Chondrocyte (in vitro differentiated cells): ENCODE results near the gene CPXM2. TPM values are rescaled to one million over a fixed set of nuclear protein-coding genes. Genes with fewer than 3 reads are reported as not detected.

Experiments used
- DNase-seq: peaks from one replicate; pipeline ENCODE4 v3.0.0; 2021; ENCODE audit warnings: mixed read lengths, low spot score
- H3K27ac Mint-ChIP-seq: one replicate; pipeline ENCODE4 v1.8.0; 2021; ENCODE audit warnings: mild to moderate bottlenecking, moderate library complexity, mixed read lengths; ENCODE audit not compliant: unreplicated experiment
- H3K27me3 Mint-ChIP-seq: 2 replicates; pipeline ENCODE4 v1.8.0; 2021; ENCODE audit warnings: low read depth, mixed read lengths
- H3K36me3 Mint-ChIP-seq: 2 replicates; pipeline ENCODE4 v1.8.0; 2021; ENCODE audit warnings: low read depth, mixed read lengths
- H3K4me1 Mint-ChIP-seq: 2 replicates; pipeline ENCODE4 v1.8.0; 2021; ENCODE audit warnings: low read depth, mild to moderate bottlenecking, mixed read lengths
- H3K4me3 Mint-ChIP-seq: one replicate; pipeline ENCODE4 v1.8.0; 2021; ENCODE audit warnings: mild to moderate bottlenecking, moderate library complexity, mixed read lengths; ENCODE audit not compliant: unreplicated experiment
- H3K9me3 Mint-ChIP-seq: 2 replicates; pipeline ENCODE4 v1.8.0; 2021; ENCODE audit warnings: low read depth, mixed read lengths
- CTCF ChIP-seq: fragments of 200-600 bp; sonication (generic); IDR thresholded peaks from 2 replicates; pipeline ENCODE4 v1.5.0; 2021; ENCODE audit warnings: antibody characterized with exemption, mild to moderate bottlenecking, moderate library complexity
- total RNA-seq: library from RNA; stranded (reverse); gene quantifications from 3 replicates; pipeline ENCODE4 v1.2.1, GENCODE V29; 2021

CPXM2 gene
- total RNA-seq, 1 donor from 2014 or later: not detected

GRCh38 chr10:123836418-123837145, 55.0 kb downstream of the CPXM2 start:
- TF ChIP-seq CTCF: no peak
- no peak overlapping the region for H3K4me3 Mint-ChIP-seq
- no peak overlapping the region for H3K27ac Mint-ChIP-seq
- H3K27me3 Mint-ChIP-seq: peaks cover 22% of the 10 kb centered on the region
- no peaks in the 10 kb centered on the region for H3K9me3 Mint-ChIP-seq
- no peaks in the 10 kb centered on the region for H3K4me1 Mint-ChIP-seq
- no peaks in the 10 kb centered on the region for H3K36me3 Mint-ChIP-seq
- no peak for DNase-seq

GRCh38 chr10:123835575-123835974, 56.0 kb downstream of the CPXM2 start:
- Mint-ChIP-seq H3K27me3 (peaks cover 20% of the 10 kb centered on the region), H3K36me3 (no peaks in the 10 kb centered on the region), H3K9me3 (no peaks in the 10 kb centered on the region), H3K4me1 (no peaks in the 10 kb centered on the region), H3K4me3 (no peak overlapping the region), H3K27ac (no peak overlapping the region)
- TF ChIP-seq CTCF: no peak
- no peak for DNase-seq

GRCh38 chr10:123833170-123833850, 58.3 kb downstream of the CPXM2 start:
- Mint-ChIP-seq H3K36me3 (no peaks in the 10 kb centered on the region), H3K27ac (no peak overlapping the region), H3K4me1 (no peaks in the 10 kb centered on the region), H3K27me3 (peaks cover 16% of the 10 kb centered on the region), H3K9me3 (no peaks in the 10 kb centered on the region), H3K4me3 (no peak overlapping the region)
- no peak for TF ChIP-seq CTCF
- DNase-seq: no peak

GRCh38 chr10:123831259-123831658, 60.3 kb downstream of the CPXM2 start:
- no peak overlapping the region for H3K27ac Mint-ChIP-seq
- no peaks in the 10 kb centered on the region for H3K4me1 Mint-ChIP-seq
- no peaks in the 10 kb centered on the region for H3K9me3 Mint-ChIP-seq
- TF ChIP-seq CTCF: no peak
- H3K27me3 Mint-ChIP-seq: peaks cover 7% of the 10 kb centered on the region
- H3K4me3 Mint-ChIP-seq: no peak overlapping the region
- no peak for DNase-seq
- H3K36me3 Mint-ChIP-seq: no peaks in the 10 kb centered on the region

- Mint-ChIP-seq H3K36me3 (no peaks in the 10 kb centered on the region), H3K4me3 (no peak overlapping the region), H3K27me3 (peaks cover 15% of the 10 kb centered on the region), H3K9me3 (peaks cover 21% of the 10 kb centered on the region), H3K27ac (no peak overlapping the region), H3K4me1 (no peaks in the 10 kb centered on the region)
- no peak for DNase-seq
- TF ChIP-seq CTCF: no peak
These were observed 70.5 kb downstream of the CPXM2 start for GRCh38 chr10:123821136-123821535.
